HEK293 (cell line): ENCODE measurements around the gene TAPBP.

ENCODE experiments used
- CTCF ChIA-PET: fragments of 350-600 bp; formaldehyde crosslinking; extraction: SDS; loops from one replicate; lab custom pipeline; 2021; ENCODE audit warnings: antibody characterized with exemption; lab: Yijun Ruan, JAX
- POLR2A ChIA-PET: fragments of 300-600 bp; formaldehyde crosslinking; extraction: SDS; loops from one replicate; lab custom pipeline; 2020; ENCODE audit warnings: antibody characterized with exemption, inconsistent platforms; lab: Yijun Ruan, JAX
- H3K27ac ChIP-seq: fragments of 200-500 bp; sonication (Bioruptor generic); 2 replicates; pipeline ENCODE4 v1.5.1; 2014; ENCODE audit warnings: low read depth, low read length, control low read depth, inconsistent platforms; ENCODE audit errors: extremely low read depth
- H3K36me3 ChIP-seq, 2 experiments: fragments of 200-500 bp in 1 of 2; sonication (Bioruptor generic) in 1 of 2; 1 replicate in 1 of 2; 2 replicates in 1 of 2; pipeline ENCODE4 v1.5.1; 2014 to 2017; ENCODE audit warnings: inconsistent platforms in 2 of 2, low read length in 2 of 2; ENCODE audit not compliant: control insufficient read depth in 2 of 2, insufficient read depth in 1 of 2
- H3K4me1 ChIP-seq: fragments of 200-500 bp; sonication (Bioruptor generic); 2 replicates; pipeline ENCODE4 v1.5.1; 2014; ENCODE audit warnings: mild to moderate bottlenecking, low read length, inconsistent platforms; ENCODE audit not compliant: control insufficient read depth, insufficient read depth
- H3K4me3 ChIP-seq: 2 replicates; pipeline ENCODE4 v1.5.1; 2011; ENCODE audit warnings: low read depth, mild to moderate bottlenecking, control low read depth, low read length, moderate library complexity
- H3K9me3 ChIP-seq: fragments of 200-500 bp; sonication (Bioruptor generic); 2 replicates; pipeline ENCODE4 v1.5.1; 2014; ENCODE audit warnings: low read depth, low read length, inconsistent platforms; ENCODE audit not compliant: control insufficient read depth, insufficient read depth
- GLIS1 ChIP-seq: fragments of 450-650 bp; formaldehyde crosslinking; IDR thresholded peaks from 2 replicates; pipeline ENCODE4 v1.5.1; 2016; ENCODE audit warnings: missing biosample characterization, missing genetic modification characterization
- HIC1 ChIP-seq: fragments of 450-650 bp; formaldehyde crosslinking; IDR thresholded peaks from 2 replicates; pipeline ENCODE4 v1.5.1; 2016; ENCODE audit warnings: missing biosample characterization, missing genetic modification characterization
- HOXD13 ChIP-seq: sonication (generic); formaldehyde crosslinking; IDR thresholded peaks from 2 replicates; pipeline ENCODE4 v1.8.0; 2022; ENCODE audit warnings: missing genetic modification reagents, borderline replicate concordance
- KLF9 ChIP-seq: fragments of 450-650 bp; formaldehyde crosslinking; IDR thresholded peaks from 2 replicates; pipeline ENCODE4 v1.5.1; 2016; ENCODE audit warnings: missing biosample characterization, missing genetic modification characterization, low read depth
- PRDM2 ChIP-seq: fragments of 450-650 bp; formaldehyde crosslinking; IDR thresholded peaks from 2 replicates; pipeline ENCODE4 v1.5.1; 2016; ENCODE audit warnings: missing biosample characterization, missing genetic modification characterization, borderline replicate concordance
- REPIN1 ChIP-seq: fragments of 450-650 bp; formaldehyde crosslinking; IDR thresholded peaks from 2 replicates; pipeline ENCODE4 v1.5.1; 2017; ENCODE audit warnings: missing biosample characterization, missing genetic modification characterization, low read depth
- SCRT2 ChIP-seq: fragments of 450-650 bp; formaldehyde crosslinking; IDR thresholded peaks from 2 replicates; pipeline ENCODE4 v1.5.1; 2016; ENCODE audit warnings: missing biosample characterization, missing genetic modification characterization
- SP3 ChIP-seq: fragments of 450-650 bp; formaldehyde crosslinking; IDR thresholded peaks from 2 replicates; pipeline ENCODE4 v1.5.1; 2016; ENCODE audit warnings: missing biosample characterization, missing genetic modification characterization
- ZBTB1 ChIP-seq: fragments of 450-650 bp; formaldehyde crosslinking; IDR thresholded peaks from 2 replicates; pipeline ENCODE4 v1.5.1; 2016; ENCODE audit warnings: missing biosample characterization, missing genetic modification characterization
- ZBTB20 ChIP-seq: fragments of 450-650 bp; formaldehyde crosslinking; IDR thresholded peaks from 2 replicates; pipeline ENCODE4 v1.5.1; 2016; ENCODE audit warnings: missing biosample characterization, missing genetic modification characterization
- ZNF114 ChIP-seq: fragments of 450-650 bp; formaldehyde crosslinking; IDR thresholded peaks from 2 replicates; pipeline ENCODE4 v1.5.0; 2017; ENCODE audit warnings: missing biosample characterization, missing genetic modification characterization
- ZNF133 ChIP-seq: fragments of 450-650 bp; formaldehyde crosslinking; IDR thresholded peaks from 2 replicates; pipeline ENCODE4 v1.5.1; 2016; ENCODE audit warnings: missing biosample characterization, missing genetic modification characterization
- ZNF2 ChIP-seq: fragments of 450-650 bp; formaldehyde crosslinking; IDR thresholded peaks from 2 replicates; pipeline ENCODE4 v1.5.1; 2016; ENCODE audit warnings: missing biosample characterization, missing genetic modification characterization
- ZNF366 ChIP-seq: fragments of 450-650 bp; formaldehyde crosslinking; conservative IDR thresholded peaks from 2 replicates; pipeline ENCODE4 v1.5.1; 2016; ENCODE audit warnings: missing biosample characterization, missing genetic modification characterization
- ZNF391 ChIP-seq: fragments of 450-650 bp; formaldehyde crosslinking; IDR thresholded peaks from 2 replicates; pipeline ENCODE4 v1.5.1; 2016; ENCODE audit warnings: low read depth, missing biosample characterization, missing genetic modification characterization, borderline replicate concordance
- ZNF404 ChIP-seq: fragments of 450-650 bp; formaldehyde crosslinking; IDR thresholded peaks from 2 replicates; pipeline ENCODE4 v1.5.1; 2017; ENCODE audit warnings: missing biosample characterization, missing genetic modification characterization
- ZNF501 ChIP-seq: fragments of 450-650 bp; formaldehyde crosslinking; IDR thresholded peaks from 2 replicates; pipeline ENCODE4 v1.5.1; 2016; ENCODE audit warnings: missing biosample characterization, missing genetic modification characterization
- ZNF513 ChIP-seq: fragments of 450-650 bp; IDR thresholded peaks from 2 replicates; pipeline ENCODE4 v1.5.1; 2018; ENCODE audit warnings: missing biosample characterization, missing genetic modification characterization
- ZNF548 ChIP-seq: fragments of 450-650 bp; formaldehyde crosslinking; IDR thresholded peaks from 2 replicates; pipeline ENCODE4 v1.5.1; 2016; ENCODE audit warnings: missing biosample characterization, missing genetic modification characterization
- ZNF610 ChIP-seq: fragments of 450-650 bp; formaldehyde crosslinking; IDR thresholded peaks from 2 replicates; pipeline ENCODE4 v1.5.1; 2016; ENCODE audit warnings: missing biosample characterization, missing genetic modification characterization, borderline replicate concordance
- ZNF701 ChIP-seq: fragments of 450-650 bp; formaldehyde crosslinking; IDR thresholded peaks from 2 replicates; pipeline ENCODE4 v1.5.1; 2016; ENCODE audit warnings: missing biosample characterization, missing genetic modification characterization
- ZNF785 ChIP-seq: fragments of 450-650 bp; formaldehyde crosslinking; IDR thresholded peaks from 2 replicates; pipeline ENCODE4 v1.5.1; 2016; ENCODE audit warnings: missing biosample characterization, missing genetic modification characterization
- ZNF843 ChIP-seq: fragments of 450-650 bp; formaldehyde crosslinking; IDR thresholded peaks from 2 replicates; pipeline ENCODE4 v1.5.1; 2016; ENCODE audit warnings: missing biosample characterization, missing genetic modification characterization
- ZSCAN16 ChIP-seq: fragments of 450-650 bp; formaldehyde crosslinking; IDR thresholded peaks from 2 replicates; pipeline ENCODE4 v1.5.1; 2016; ENCODE audit warnings: missing biosample characterization, missing genetic modification characterization
- ZSCAN30 ChIP-seq: fragments of 450-650 bp; IDR thresholded peaks from 2 replicates; pipeline ENCODE4 v1.5.1; 2018; ENCODE audit warnings: missing biosample characterization, mild to moderate bottlenecking, missing genetic modification characterization, moderate library complexity
- ZXDB ChIP-seq: fragments of 450-650 bp; formaldehyde crosslinking; IDR thresholded peaks from 2 replicates; pipeline ENCODE4 v1.5.1; 2016; ENCODE audit warnings: missing biosample characterization, missing genetic modification characterization

Gene TAPBP

DNA sequence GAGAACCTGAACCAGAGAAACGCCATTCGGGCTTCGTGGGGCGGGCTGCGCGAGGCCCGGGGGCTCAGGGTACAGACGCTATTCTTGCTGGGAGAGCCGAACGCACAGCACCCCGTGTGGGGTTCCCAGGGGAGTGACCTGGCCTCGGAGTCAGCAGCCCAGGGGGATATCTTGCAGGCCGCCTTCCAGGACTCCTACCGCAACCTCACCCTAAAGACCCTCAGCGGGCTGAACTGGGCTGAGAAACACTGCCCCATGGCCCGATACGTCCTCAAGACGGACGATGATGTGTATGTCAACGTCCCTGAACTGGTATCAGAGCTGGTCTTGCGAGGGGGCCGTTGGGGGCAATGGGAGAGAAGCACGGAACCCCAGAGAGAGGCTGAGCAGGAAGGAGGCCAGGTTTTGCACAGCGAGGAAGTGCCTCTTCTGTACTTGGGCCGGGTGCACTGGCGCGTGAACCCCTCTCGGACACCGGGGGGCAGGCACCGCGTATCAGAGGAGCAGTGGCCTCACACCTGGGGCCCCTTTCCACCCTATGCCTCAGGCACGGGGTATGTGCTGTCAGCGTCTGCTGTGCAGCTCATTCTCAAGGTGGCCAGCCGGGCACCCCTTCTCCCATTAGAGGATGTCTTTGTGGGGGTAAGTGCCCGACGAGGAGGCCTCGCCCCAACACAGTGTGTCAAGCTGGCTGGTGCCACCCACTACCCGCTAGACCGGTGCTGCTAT is 36.1 kb downstream of the TAPBP start (continued):
- TF ChIP-seq ZNF785 (no peak), HIC1 (tag by site-specific recombination) (no peak), ZNF701 (no peak), ZNF404 (tag by site-specific recombination) (no peak), SP3 (tag by site-specific recombination) (peak; percentile 48; the same call in 1 of the 2 replicates), ZBTB1 (tag by site-specific recombination) (no peak), ZNF366 (tag by site-specific recombination) (no peak), REPIN1 (tag by site-specific recombination) (no peak), ZNF548 (tag by site-specific recombination) (no peak)

GRCh38 chr6:33276864-33277662 is 36.8 kb downstream of the TAPBP start, which contains the start of gene B3GALT4:
B3GALT4 (plus strand) TSS chr6:33277123; CDS start chr6:33277420, 297 bp downstream.
- no peaks in the 10 kb centered on the region for H3K9me3 ChIP-seq
- H3K36me3 ChIP-seq: peaks cover 23 to 87% of the 10 kb centered on the region in 2 experiments
- ChIA-PET POLR2A (interaction anchor here (0.6 to 6.5 kb wide), 30 partner anchors 13 to 305 kb away, joined by 3 to 92 read pairs (median 4); partner anchors contain the start of genes BAK1, CUTA, PFDN6 and RGL2), CTCF (interaction anchor here (0.6 to 2.5 kb wide), 26 partner anchors 8 to 355 kb away, joined by 3 to 22 read pairs (median 4); partner anchors contain the start of genes CUTA, PFDN6, WDR46 and ZBTB22)
- H3K27ac ChIP-seq: peak within 1 kb of the TSS; percentile 79
- H3K4me1 ChIP-seq: peaks cover 31% of the 10 kb centered on the region
- peak within 1 kb of the TSS; percentile 56 for H3K4me3 ChIP-seq
- no peak for TF ChIP-seq SCRT2
- peak; percentile 64; the same call in 1 of the 2 replicates for TF ChIP-seq ZNF2 (tag by site-specific recombination)
- TF ChIP-seq ZNF513 (tag by site-specific recombination): peak; percentile 33; the same call in 1 of the 2 replicates
- TF ChIP-seq REPIN1 (tag by site-specific recombination): 0 out of 2 replicates have a peak, but pooled peaks have one; percentile 63
- no peak for TF ChIP-seq PRDM2 (tag by site-specific recombination)
- TF ChIP-seq ZSCAN30 (tag by site-specific recombination): peak; percentile 96
- 0 out of 2 replicates have a peak, but pooled peaks have one; percentile 52 for TF ChIP-seq ZNF501 (tag by site-specific recombination)
- TF ChIP-seq ZBTB20: peak; percentile 96
- TF ChIP-seq HOXD13: no peak
- peak; percentile 33 for TF ChIP-seq ZNF843 (tag by site-specific recombination)
- TF ChIP-seq ZNF610: peak; percentile 94
- TF ChIP-seq ZSCAN16: 0 out of 2 replicates have a peak, but pooled peaks have one; percentile 25
- no peak for TF ChIP-seq ZNF133 (tag by site-specific recombination)
- peak; percentile 89 for TF ChIP-seq GLIS1 (tag by site-specific recombination)
- TF ChIP-seq ZNF391 (tag by site-specific recombination): peak; percentile 73; the same call in 1 of the 2 replicates
- peak; percentile 64 for TF ChIP-seq ZXDB
- no peak for TF ChIP-seq ZNF114 (tag by site-specific recombination)
- peak; percentile 80 for TF ChIP-seq KLF9 (tag by site-specific recombination)
